Measurements from ENCODE around the gene SCD5. TPM values are rescaled to one million over a fixed set of nuclear protein-coding genes. Genes with fewer than 3 reads are reported as not detected.

SCD5 gene
- total and polyA plus RNA-seq, 7 donors = 0.69 to 30.7 (median 27.3) TPM

- H3K4me3 ChIP-seq = no peak overlapping the region
- no peak overlapping the region for H3K27ac ChIP-seq
- intact Hi-C loops (cut with DNase I) = no loop called here
- TF ChIP-seq EP300 (IDR thresholded peaks at IDR 0.05) (no peak), CTCF (IDR thresholded peaks at IDR 0.05) (no peak), POLR2AphosphoS5 (IDR thresholded peaks at IDR 0.05) (no peak), POLR2A (IDR thresholded peaks at IDR 0.05) (no peak)
- 85 to 90% methylated on average over 9 of the region's 11 CpGs for WGBS, 2 donors
- H3K27me3 ChIP-seq = no peaks in the 10 kb centered on the region
- no peaks in the 10 kb centered on the region for H3K36me3 ChIP-seq
- no peaks in the 10 kb centered on the region for H3K9me3 ChIP-seq
- peaks cover 0 to 24% (median 15%) of the 10 kb centered on the region in 4 donors for H3K4me1 ChIP-seq
- no peak for DNase-seq
Observed at GRCh38 chr4:82779032-82779431, 19.6 kb downstream of the SCD5 start.

- H3K27me3 ChIP-seq = no peaks in the 10 kb centered on the region
- DNase-seq = no peak
- WGBS, 2 donors = 93 to 95% methylated on average over 5 of the region's 5 CpGs
- no peaks in the 10 kb centered on the region for H3K9me3 ChIP-seq
- TF ChIP-seq POLR2AphosphoS5 (IDR thresholded peaks at IDR 0.05) (no peak), EP300 (IDR thresholded peaks at IDR 0.05) (no peak), CTCF (IDR thresholded peaks at IDR 0.05) (no peak), POLR2A (IDR thresholded peaks at IDR 0.05) (no peak)
- H3K4me3 ChIP-seq = no peak overlapping the region
- H3K27ac ChIP-seq = no peak overlapping the region
- no peaks in the 10 kb centered on the region for H3K36me3 ChIP-seq
- intact Hi-C loops (cut with DNase I) = no loop called here
- peaks cover 0 to 24% (median 15%) of the 10 kb centered on the region in 4 donors for H3K4me1 ChIP-seq
Observed at GRCh38 chr4:82777857-82778525, 20.6 kb downstream of the SCD5 start.

DNA sequence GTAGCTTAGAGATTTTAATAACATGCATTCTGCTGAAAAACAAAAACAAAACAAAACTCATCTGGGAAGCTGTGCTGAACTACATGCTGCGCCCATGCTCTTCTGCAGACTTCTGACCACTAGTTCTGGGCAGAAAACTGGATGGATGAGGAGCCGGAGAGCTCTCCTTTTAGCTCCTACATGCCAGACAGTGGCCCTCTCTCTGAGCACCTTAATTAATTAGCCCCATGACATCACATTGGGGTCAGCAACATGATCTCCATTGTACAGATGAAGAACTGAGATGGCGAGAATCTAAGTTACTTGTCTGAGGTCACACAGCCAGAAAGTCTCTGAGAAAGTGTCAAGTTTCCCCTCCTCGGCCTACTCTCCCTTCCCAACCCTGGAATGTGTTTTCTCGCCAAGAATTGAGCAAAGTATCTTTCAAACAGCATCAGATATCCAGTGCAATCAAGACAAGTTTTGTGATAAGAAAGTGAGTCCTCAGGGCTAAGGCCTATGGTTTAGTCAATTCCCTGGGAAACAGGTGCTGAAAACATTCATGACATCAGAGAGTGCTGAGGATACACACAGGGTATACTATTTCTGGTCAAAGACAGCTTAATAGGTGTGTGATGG is 21.6 kb downstream of the SCD5 start:
- no peak for DNase-seq
- Histone ChIP-seq H3K36me3 (no peaks in the 10 kb centered on the region), H3K4me3 (no peak overlapping the region), H3K27me3 (no peaks in the 10 kb centered on the region), H3K27ac (no peak overlapping the region), H3K9me3 (no peaks in the 10 kb centered on the region), H3K4me1 (peaks cover 0 to 24% (median 15%) of the 10 kb centered on the region in 4 donors)
- TF ChIP-seq POLR2A (IDR thresholded peaks at IDR 0.05) (no peak), EP300 (IDR thresholded peaks at IDR 0.05) (no peak), CTCF (IDR thresholded peaks at IDR 0.05) (no peak), POLR2AphosphoS5 (IDR thresholded peaks at IDR 0.05) (no peak)
- WGBS, 2 donors = 82 to 86% methylated on average over 5 of the region's 5 CpGs
- intact Hi-C loops (cut with DNase I) = no loop called here

DNA sequence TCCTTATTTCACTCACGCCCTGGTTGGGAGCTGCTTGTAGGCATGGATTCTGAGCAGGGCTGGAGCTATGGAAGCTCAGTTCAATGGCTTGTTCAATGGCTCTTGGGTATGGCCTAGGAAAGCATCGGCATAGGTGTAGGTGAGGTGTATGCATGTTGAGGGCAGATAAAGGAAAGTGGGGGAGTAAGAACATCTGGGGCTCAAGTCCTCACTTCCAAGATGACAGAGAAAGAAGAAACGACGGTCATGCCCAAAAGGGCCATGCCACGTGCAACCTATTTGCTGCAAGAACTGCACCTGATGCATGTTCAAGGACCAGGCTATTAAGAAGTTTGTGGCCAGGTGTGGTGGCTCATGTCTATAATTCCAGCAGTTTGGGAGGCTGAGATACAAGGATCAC is 23.4 kb downstream of the SCD5 start:
- 75 to 94% methylated on average over 5 of the region's 5 CpGs for WGBS, 2 donors
- H3K4me1 ChIP-seq = peaks cover 0 to 12% (median 4%) of the 10 kb centered on the region in 4 donors
- no peaks in the 10 kb centered on the region for H3K27me3 ChIP-seq
- H3K9me3 ChIP-seq = no peaks in the 10 kb centered on the region
- no peak overlapping the region for H3K27ac ChIP-seq
- H3K4me3 ChIP-seq = no peak overlapping the region
- DNase-seq = no peak
- TF ChIP-seq POLR2AphosphoS5 (IDR thresholded peaks at IDR 0.05) = no peak
- TF ChIP-seq CTCF (IDR thresholded peaks at IDR 0.05) = no peak
- TF ChIP-seq EP300 (IDR thresholded peaks at IDR 0.05) = no peak
- no peak for TF ChIP-seq POLR2A (IDR thresholded peaks at IDR 0.05)
- intact Hi-C loops (cut with DNase I) = no loop called here
- no peaks in the 10 kb centered on the region for H3K36me3 ChIP-seq

Measured in sigmoid colon (tissue), 7 donors.